K562 (cell line): ENCODE data around the gene FAM117B. TPM values are rescaled to one million over a fixed set of nuclear protein-coding genes. Genes with fewer than 3 reads are reported as not detected.

Experiments
- ATAC-seq: fragments of 200-7000 bp; cut with Tn5 transposase; 3 replicates; pipeline ENCODE4 v1.9.1; 2020; ENCODE audit warnings: moderate library complexity
- BruUV-seq: library from RNA; stranded (reverse); fragments of 400-500 nt; replicated peaks from 2 replicates; lab custom pipeline; 2021; lab: Mats Ljungman, UMichigan
- CTCF ChIA-PET: fragments of 300-600 bp; formaldehyde crosslinking; extraction: SDS; loops from one replicate; lab custom pipeline; 2021; ENCODE audit warnings: low intra/inter-chr PET ratio; lab: Yijun Ruan, JAX
- POLR2A ChIA-PET: fragments of 300-600, 350-650 bp; sonication (Branson Sonifier 250); formaldehyde crosslinking; extraction: SDS; loops from one replicate; lab custom pipeline; 2021; ENCODE audit warnings: antibody characterized with exemption, inconsistent platforms; lab: Yijun Ruan, JAX
- DNase-seq, 4 experiments: peaks; one replicate each; pipeline versions ENCODE4 v3.0.0 to v3.0.0-alpha.2; 2011 to 2018; ENCODE audit warnings: low spot score in 3 of 4, mixed read lengths in 3 of 4; ENCODE audit errors: extremely low read depth in 1 of 4
- FAIRE-seq: peaks from 2 replicates; lab custom pipeline; 2011; peaks lifted over from hg19 to GRCh38; lab: Jason Lieb, UNC
- H2AFZ ChIP-seq: 2 replicates; pipeline ENCODE4 v1.6.0; 2011; ENCODE audit warnings: low read depth, low read length, control low read depth, inconsistent platforms
- H3K27ac ChIP-seq: fragments of 200-600 bp; 3 replicates; pipeline ENCODE4 v1.8.0; 2011; ENCODE audit warnings: low read depth, mild to moderate bottlenecking, control low read depth, inconsistent platforms, low read length, moderate library complexity, mixed read lengths; ENCODE audit errors: extremely low read depth
- H3K27me3 ChIP-seq, 2 experiments: fragments of 300-600 bp in 1 of 2; 2 replicates in 1 of 2; 3 replicates in 1 of 2; pipeline versions ENCODE4 v1.6.0 to v1.8.0; 2011; ENCODE audit warnings: inconsistent platforms in 2 of 2, low read length in 2 of 2, mild to moderate bottlenecking in 1 of 2, mixed read lengths in 1 of 2, moderate library complexity in 1 of 2; ENCODE audit not compliant: control insufficient read depth in 2 of 2, insufficient read depth in 2 of 2
- H3K36me3 ChIP-seq: fragments of 300-600 bp; 3 replicates; pipeline ENCODE4 v1.8.0; 2011; ENCODE audit warnings: mild to moderate bottlenecking, low read length, inconsistent platforms; ENCODE audit not compliant: control insufficient read depth, insufficient read depth
- H3K4me1 ChIP-seq, 2 experiments: fragments of 200-600 bp in 1 of 2; replicated peaks in 1 of 2; 2 replicates in 1 of 2; 3 replicates in 1 of 2; pipeline versions ENCODE4 v1.5.1 to v1.8.0; 2011; ENCODE audit warnings: inconsistent platforms in 2 of 2, low read length in 2 of 2, mild to moderate bottlenecking in 1 of 2, mixed read lengths in 1 of 2, moderate library complexity in 1 of 2; ENCODE audit not compliant: control insufficient read depth in 2 of 2, insufficient read depth in 2 of 2
- H3K4me2 ChIP-seq: 2 replicates; pipeline ENCODE4 v1.6.1; 2011; ENCODE audit warnings: low read length, control low read depth, inconsistent platforms, mixed read lengths; ENCODE audit not compliant: insufficient read depth
- H3K4me3 ChIP-seq: fragments of 200-600 bp; sonication (generic), shearing (Covaris generic); 2 replicates; pipeline ENCODE4 v1.5.1; 2016; ENCODE audit warnings: control low read depth, inconsistent platforms
- H3K79me2 ChIP-seq: fragments of 200-600 bp; 3 replicates; pipeline ENCODE4 v1.8.0; 2011; ENCODE audit warnings: low read length, inconsistent platforms; ENCODE audit not compliant: control insufficient read depth, insufficient read depth
- H3K9ac ChIP-seq, 2 experiments: 2 replicates each; pipeline versions ENCODE4 v1.6.0 to v1.6.1; 2011; ENCODE audit warnings: low read depth in 2 of 2, low read length in 2 of 2, control low read depth in 1 of 2, inconsistent platforms in 1 of 2, mild to moderate bottlenecking in 1 of 2, mixed read lengths in 1 of 2; ENCODE audit not compliant: insufficient read depth in 1 of 2
- H3K9me1 ChIP-seq: one replicate; pipeline ENCODE4 v1.6.0; 2011; ENCODE audit warnings: inconsistent platforms, mild to moderate bottlenecking, low read length, moderate library complexity; ENCODE audit not compliant: control insufficient read depth, insufficient read depth
- H3K9me3 ChIP-seq: replicated peaks from 2 replicates; pipeline ENCODE4 v1.5.1; 2011; ENCODE audit warnings: low read depth, low read length, inconsistent platforms; ENCODE audit not compliant: control insufficient read depth, insufficient read depth
- H4K20me1 ChIP-seq: replicated peaks from 2 replicates; pipeline ENCODE4 v1.6.1; 2011; ENCODE audit warnings: low read length, inconsistent platforms, mixed read lengths; ENCODE audit not compliant: control insufficient read depth, insufficient read depth
- RCOR1 ChIP-seq, 2 experiments: IDR thresholded peaks; 2 replicates each; pipeline ENCODE4 v1.6.1; 2012; ENCODE audit warnings: low read depth in 2 of 2, low read length in 2 of 2, borderline replicate concordance in 1 of 2, improper control_type of control experiment in 1 of 2
- WGBS: fragments of 100-300 bp; shearing (Covaris generic); methylation state at CpG from one replicate; pipeline ENCODE4 v1.1.6; 2016; ENCODE audit warnings: low coverage, mixed read lengths; ENCODE audit not compliant: insufficient coverage; ENCODE audit errors: missing lambda C conversion rate; 5-methylcytosine and 5-hydroxymethylcytosine counted together
- in situ Hi-C: fragments of 300-500 bp; cut with MboI; formaldehyde crosslinking; loops from 4 replicates; pipeline ENCODE4 v1.15.0; 2018; ENCODE audit warnings: inconsistent platforms, mixed read lengths
- intact Hi-C: fragments of 100-400 bp; cut with micrococcal nuclease; formaldehyde crosslinking; loops from 2 replicates; pipeline ENCODE4 v1.14.2; 2022
- polyA plus RNA-seq, 8 experiments: library from polyadenylated mRNA; depleted of rRNA in 4 of 8; stranded (reverse) in 5 of 8; unstranded in 3 of 8; fragments of >200 nt; fragmentation: Nextera tagmentation in 2 of 8; fragmentation: Illumina TruSeq in 1 of 8; extraction: Ambion mirVana in 2 of 8; extraction: Trizol in 1 of 8; gene quantifications; 2 replicates each; pipeline versions ENCODE4 v1.2.1 to v1.2.3, GENCODE V29; 2011 to 2014; ENCODE audit warnings: inconsistent platforms in 1 of 8, missing spikeins in 1 of 8
- total RNA-seq, 7 experiments: library from RNA; depleted of rRNA in 6 of 7; stranded (reverse); fragments of >200 nt in 6 of 7; fragmentation: Illumina TruSeq in 2 of 7; extraction: Trizol in 2 of 7; gene quantifications; 2 replicates each; pipeline versions ENCODE4 v1.2.1 to v1.2.3, GENCODE V29; 2011 to 2021; ENCODE audit warnings: low replicate concordance in 1 of 7
- TF ChIP-seq, protein P1 (sequence below), 2 experiments: fragments of 450-650 bp; IDR thresholded peaks; 2 replicates each; pipeline ENCODE4 v1.6.1; 2018; ENCODE audit warnings: mild to moderate bottlenecking in 2 of 2, low read depth in 1 of 2; ENCODE audit not compliant: partially characterized antibody in 2 of 2

FAM117B gene
- total and polyA plus RNA-seq, 9 of the 15 experiments (the other 6 are each of a cell fraction or from before 2014, with no cell fraction given) = 1.6 to 5.2 (median 2.6) TPM

DNA sequence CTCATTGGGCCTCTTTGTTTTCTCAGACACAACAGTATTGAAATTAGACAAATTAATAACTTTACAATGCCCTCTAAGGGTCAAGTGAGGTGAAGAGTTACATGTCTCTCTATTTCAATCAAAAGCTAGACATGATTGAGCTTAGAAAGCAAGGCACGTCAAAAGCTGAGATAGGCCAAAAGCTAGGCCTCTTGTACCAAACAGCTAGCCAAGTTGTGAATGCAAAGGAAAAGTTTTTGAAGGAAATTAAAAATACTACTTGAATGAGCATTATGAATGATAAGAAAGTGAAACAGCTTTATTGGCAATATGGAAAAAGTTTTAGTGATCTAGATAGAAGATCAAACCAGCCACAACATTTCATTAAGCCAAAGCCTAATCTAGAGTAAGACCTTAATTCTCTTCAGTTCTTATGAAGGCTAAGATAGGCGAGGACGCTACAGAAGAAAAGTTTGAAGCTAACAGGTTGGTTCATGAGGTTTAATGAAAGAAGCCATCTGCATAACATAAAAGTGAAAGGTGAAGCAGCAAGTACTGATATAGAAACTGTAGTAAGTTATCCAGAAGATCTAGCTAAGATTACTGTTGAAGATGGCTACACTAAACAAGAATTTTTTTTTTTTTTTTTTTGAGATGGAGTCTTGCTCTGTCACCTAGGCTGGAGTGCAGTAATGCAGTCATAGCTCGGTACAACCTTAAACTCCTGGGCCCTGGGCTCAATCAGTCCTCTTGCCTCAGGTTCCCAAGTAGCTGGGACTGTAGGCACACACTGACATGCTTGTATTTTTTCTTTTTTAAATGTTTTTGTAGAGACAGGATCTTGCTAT is 65.5 kb downstream of the FAM117B start:
- H3K4me1 ChIP-seq = no peaks in the 10 kb centered on the region; a peak in 2 of 5 replicates
- intact Hi-C loops = no loop called here
- DNase-seq (no peak), ATAC-seq (no peak), FAIRE-seq (no peak)
- no peaks in the 10 kb centered on the region for H3K79me2 ChIP-seq
- no peaks in the 10 kb centered on the region for H3K27me3 ChIP-seq
- no peak overlapping the region for H3K4me3 ChIP-seq
- no peak overlapping the region for H3K4me2 ChIP-seq
- H4K20me1 ChIP-seq = no peaks in the 10 kb centered on the region
- TF ChIP-seq, protein P1, sequence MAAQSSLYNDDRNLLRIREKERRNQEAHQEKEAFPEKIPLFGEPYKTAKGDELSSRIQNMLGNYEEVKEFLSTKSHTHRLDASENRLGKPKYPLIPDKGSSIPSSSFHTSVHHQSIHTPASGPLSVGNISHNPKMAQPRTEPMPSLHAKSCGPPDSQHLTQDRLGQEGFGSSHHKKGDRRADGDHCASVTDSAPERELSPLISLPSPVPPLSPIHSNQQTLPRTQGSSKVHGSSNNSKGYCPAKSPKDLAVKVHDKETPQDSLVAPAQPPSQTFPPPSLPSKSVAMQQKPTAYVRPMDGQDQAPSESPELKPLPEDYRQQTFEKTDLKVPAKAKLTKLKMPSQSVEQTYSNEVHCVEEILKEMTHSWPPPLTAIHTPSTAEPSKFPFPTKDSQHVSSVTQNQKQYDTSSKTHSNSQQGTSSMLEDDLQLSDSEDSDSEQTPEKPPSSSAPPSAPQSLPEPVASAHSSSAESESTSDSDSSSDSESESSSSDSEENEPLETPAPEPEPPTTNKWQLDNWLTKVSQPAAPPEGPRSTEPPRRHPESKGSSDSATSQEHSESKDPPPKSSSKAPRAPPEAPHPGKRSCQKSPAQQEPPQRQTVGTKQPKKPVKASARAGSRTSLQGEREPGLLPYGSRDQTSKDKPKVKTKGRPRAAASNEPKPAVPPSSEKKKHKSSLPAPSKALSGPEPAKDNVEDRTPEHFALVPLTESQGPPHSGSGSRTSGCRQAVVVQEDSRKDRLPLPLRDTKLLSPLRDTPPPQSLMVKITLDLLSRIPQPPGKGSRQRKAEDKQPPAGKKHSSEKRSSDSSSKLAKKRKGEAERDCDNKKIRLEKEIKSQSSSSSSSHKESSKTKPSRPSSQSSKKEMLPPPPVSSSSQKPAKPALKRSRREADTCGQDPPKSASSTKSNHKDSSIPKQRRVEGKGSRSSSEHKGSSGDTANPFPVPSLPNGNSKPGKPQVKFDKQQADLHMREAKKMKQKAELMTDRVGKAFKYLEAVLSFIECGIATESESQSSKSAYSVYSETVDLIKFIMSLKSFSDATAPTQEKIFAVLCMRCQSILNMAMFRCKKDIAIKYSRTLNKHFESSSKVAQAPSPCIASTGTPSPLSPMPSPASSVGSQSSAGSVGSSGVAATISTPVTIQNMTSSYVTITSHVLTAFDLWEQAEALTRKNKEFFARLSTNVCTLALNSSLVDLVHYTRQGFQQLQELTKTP (IDR thresholded peaks at IDR 0.05; ENCODE audit: low read depth in 1 of 2, partially characterized antibody in 2 of 2) = no peak
- no peak for TF ChIP-seq RCOR1 (IDR thresholded peaks at IDR 0.05; ENCODE audit: borderline replicate concordance in 1 of 2, low read depth in 2 of 2, low read length in 2 of 2)
- in situ Hi-C loops = no loop called here
- CTCF ChIA-PET = no interaction called here
- no peaks in the 10 kb centered on the region for H3K9me3 ChIP-seq
- H2AFZ ChIP-seq = no peak overlapping the region
- no peaks in the 10 kb centered on the region for H3K9me1 ChIP-seq
- POLR2A ChIA-PET = no interaction called here
- no TSS peak for BruUV-seq
- 81% methylated on average over 3 of the region's 4 CpGs for WGBS
- H3K27ac ChIP-seq = no peak overlapping the region
- H3K36me3 ChIP-seq = no peaks in the 10 kb centered on the region
- no peak overlapping the region for H3K9ac ChIP-seq
